ENCODE results near the gene LARP1. TPM values are rescaled to one million over a fixed set of nuclear protein-coding genes. Genes with fewer than 3 reads are reported as not detected.

Gene LARP1
- total RNA-seq, 1 donor, result 124 TPM

DNA sequence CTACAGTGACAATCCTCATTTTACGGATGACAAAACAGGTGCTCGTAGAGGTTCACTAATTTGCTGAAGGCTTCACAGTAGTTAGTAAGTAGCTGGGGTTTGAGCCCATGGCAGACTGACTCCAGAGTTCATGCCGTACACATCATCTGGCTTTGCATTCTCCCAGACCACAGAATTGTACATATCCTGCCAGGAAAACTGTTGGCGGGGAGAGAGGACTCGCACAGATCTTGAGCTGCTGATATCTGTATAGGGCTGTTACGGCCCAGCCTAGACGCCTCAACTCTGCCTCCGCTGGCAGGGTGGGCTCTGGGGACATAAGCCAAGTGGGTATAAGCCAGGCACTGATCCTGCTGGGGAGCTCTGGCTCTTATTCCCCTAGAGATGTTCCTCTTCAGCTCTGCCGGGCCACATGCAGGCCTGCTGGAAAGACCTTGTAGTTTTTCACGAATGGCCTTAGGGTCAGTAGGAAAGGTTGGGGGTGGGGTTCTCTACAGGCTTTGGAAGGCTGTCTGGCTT is 16.3 kb downstream of the LARP1 start:
- Histone ChIP-seq H3K4me2 (ENCODE audit: insufficient read depth, low read length) (peak overlapping the region; percentile 61), H3K9me3 (ENCODE audit: low read depth, low read length) (no peaks in the 10 kb centered on the region), H3K4me3 (ENCODE audit: insufficient read depth, low read length) (peak overlapping the region; percentile 31), H4K20me1 (ENCODE audit: insufficient read depth, low read length) (peaks cover 88% of the 10 kb centered on the region), H3K4me1 (ENCODE audit: insufficient read depth, low read length) (peaks cover 31% of the 10 kb centered on the region), H3K27ac (ENCODE audit: low read depth, low read length) (peak overlapping the region; percentile 82), H3K27me3 (ENCODE audit: insufficient read depth, low read length) (no peaks in the 10 kb centered on the region), H3K36me3 (ENCODE audit: insufficient read depth, low read length) (no peaks in the 10 kb centered on the region), H2AFZ (ENCODE audit: low read length) (peak overlapping the region; percentile 11), H3K79me2 (ENCODE audit: insufficient read depth, low read length) (peaks cover 99% of the 10 kb centered on the region)
- TF ChIP-seq, protein P1, sequence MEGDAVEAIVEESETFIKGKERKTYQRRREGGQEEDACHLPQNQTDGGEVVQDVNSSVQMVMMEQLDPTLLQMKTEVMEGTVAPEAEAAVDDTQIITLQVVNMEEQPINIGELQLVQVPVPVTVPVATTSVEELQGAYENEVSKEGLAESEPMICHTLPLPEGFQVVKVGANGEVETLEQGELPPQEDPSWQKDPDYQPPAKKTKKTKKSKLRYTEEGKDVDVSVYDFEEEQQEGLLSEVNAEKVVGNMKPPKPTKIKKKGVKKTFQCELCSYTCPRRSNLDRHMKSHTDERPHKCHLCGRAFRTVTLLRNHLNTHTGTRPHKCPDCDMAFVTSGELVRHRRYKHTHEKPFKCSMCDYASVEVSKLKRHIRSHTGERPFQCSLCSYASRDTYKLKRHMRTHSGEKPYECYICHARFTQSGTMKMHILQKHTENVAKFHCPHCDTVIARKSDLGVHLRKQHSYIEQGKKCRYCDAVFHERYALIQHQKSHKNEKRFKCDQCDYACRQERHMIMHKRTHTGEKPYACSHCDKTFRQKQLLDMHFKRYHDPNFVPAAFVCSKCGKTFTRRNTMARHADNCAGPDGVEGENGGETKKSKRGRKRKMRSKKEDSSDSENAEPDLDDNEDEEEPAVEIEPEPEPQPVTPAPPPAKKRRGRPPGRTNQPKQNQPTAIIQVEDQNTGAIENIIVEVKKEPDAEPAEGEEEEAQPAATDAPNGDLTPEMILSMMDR (IDR thresholded peaks at IDR 0.05; ENCODE audit: extremely low read depth, low read depth, low read length), result no peak
- peak; percentile 87 for DNase-seq (ENCODE audit: insufficient read length, low spot score, missing footprints)

- no peak overlapping the region for H3K4me3 ChIP-seq (ENCODE audit: insufficient read depth, low read length)
- H3K27me3 ChIP-seq (ENCODE audit: insufficient read depth, low read length), result no peaks in the 10 kb centered on the region
- no peak overlapping the region for H3K4me2 ChIP-seq (ENCODE audit: insufficient read depth, low read length)
- H3K36me3 ChIP-seq (ENCODE audit: insufficient read depth, low read length), result no peaks in the 10 kb centered on the region
- H3K4me1 ChIP-seq (ENCODE audit: insufficient read depth, low read length), result peaks cover 27% of the 10 kb centered on the region
- peak overlapping the region; percentile 28 for H3K27ac ChIP-seq (ENCODE audit: low read depth, low read length)
- no peak overlapping the region for H2AFZ ChIP-seq (ENCODE audit: low read length)
- no peak for DNase-seq (ENCODE audit: insufficient read length, low spot score, missing footprints)
- TF ChIP-seq, protein P1 (IDR thresholded peaks at IDR 0.05; ENCODE audit: extremely low read depth, low read depth, low read length), result no peak
- H4K20me1 ChIP-seq (ENCODE audit: insufficient read depth, low read length), result peaks cover 80% of the 10 kb centered on the region
- H3K79me2 ChIP-seq (ENCODE audit: insufficient read depth, low read length), result peaks cover 99% of the 10 kb centered on the region
- H3K9me3 ChIP-seq (ENCODE audit: low read depth, low read length), result no peaks in the 10 kb centered on the region
These were observed 18.1 kb downstream of the LARP1 start for GRCh38 chr5:154773326-154773725.

GRCh38 chr5:154776167-154776566 is 21.0 kb downstream of the LARP1 start:
- no peak overlapping the region for H3K27ac ChIP-seq (ENCODE audit: low read depth, low read length)
- no peaks in the 10 kb centered on the region for H3K36me3 ChIP-seq (ENCODE audit: insufficient read depth, low read length)
- peaks cover 100% of the 10 kb centered on the region for H3K79me2 ChIP-seq (ENCODE audit: insufficient read depth, low read length)
- peaks cover 33% of the 10 kb centered on the region for H3K4me1 ChIP-seq (ENCODE audit: insufficient read depth, low read length)
- H2AFZ ChIP-seq (ENCODE audit: low read length), result no peak overlapping the region
- H3K4me3 ChIP-seq (ENCODE audit: insufficient read depth, low read length), result no peak overlapping the region
- TF ChIP-seq, protein P1 (IDR thresholded peaks at IDR 0.05; ENCODE audit: extremely low read depth, low read depth, low read length), result no peak
- H3K4me2 ChIP-seq (ENCODE audit: insufficient read depth, low read length), result no peak overlapping the region
- no peaks in the 10 kb centered on the region for H3K27me3 ChIP-seq (ENCODE audit: insufficient read depth, low read length)
- H4K20me1 ChIP-seq (ENCODE audit: insufficient read depth, low read length), result peaks cover 84% of the 10 kb centered on the region
- no peak for DNase-seq (ENCODE audit: insufficient read length, low spot score, missing footprints)
- H3K9me3 ChIP-seq (ENCODE audit: low read depth, low read length), result no peaks in the 10 kb centered on the region

DNA sequence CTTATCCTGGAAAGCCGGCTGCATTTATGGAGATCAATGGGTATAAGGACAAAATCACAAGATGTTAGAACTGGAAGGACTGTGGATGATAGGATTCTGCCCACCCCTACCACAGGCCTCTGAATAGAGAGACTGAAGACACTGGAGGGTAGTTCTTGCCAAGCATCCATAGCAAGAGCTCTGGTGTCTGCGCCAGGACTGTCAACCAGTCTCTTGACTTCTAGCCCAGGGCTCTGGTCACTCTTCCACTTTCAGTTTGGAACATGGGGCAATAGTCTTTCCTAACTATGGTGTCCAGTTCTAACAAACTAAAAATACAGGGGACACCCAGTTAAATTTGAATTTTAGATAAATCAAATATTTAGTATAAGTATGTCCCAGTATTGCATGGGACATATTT is 23.4 kb downstream of the LARP1 start:
- Histone ChIP-seq H3K36me3 (ENCODE audit: insufficient read depth, low read length) (no peaks in the 10 kb centered on the region), H3K27me3 (ENCODE audit: insufficient read depth, low read length) (no peaks in the 10 kb centered on the region), H3K27ac (ENCODE audit: low read depth, low read length) (peak overlapping the region; percentile 47), H3K4me3 (ENCODE audit: insufficient read depth, low read length) (no peak overlapping the region), H3K79me2 (ENCODE audit: insufficient read depth, low read length) (peaks cover 99% of the 10 kb centered on the region), H3K9me3 (ENCODE audit: low read depth, low read length) (no peaks in the 10 kb centered on the region), H3K4me1 (ENCODE audit: insufficient read depth, low read length) (peaks cover 29% of the 10 kb centered on the region), H3K4me2 (ENCODE audit: insufficient read depth, low read length) (peak overlapping the region; percentile 55), H2AFZ (ENCODE audit: low read length) (no peak overlapping the region), H4K20me1 (ENCODE audit: insufficient read depth, low read length) (peaks cover 88% of the 10 kb centered on the region)
- TF ChIP-seq, protein P1 (IDR thresholded peaks at IDR 0.05; ENCODE audit: extremely low read depth, low read depth, low read length), result no peak
- no peak for DNase-seq (ENCODE audit: insufficient read length, low spot score, missing footprints)
